ENCODE measurements around the gene NCKAP5. TPM values are rescaled to one million over a fixed set of nuclear protein-coding genes. Genes with fewer than 3 reads are reported as not detected.

The NCKAP5 gene
- total and polyA plus RNA-seq, 7 donors = 0.03 to 1.2 (median 0.22) TPM

GRCh38 chr2:132793532-132793931 is 774.7 kb downstream of the NCKAP5 start:
- 88 to 90% (median 90%) methylated on average over 8 of the region's 8 CpGs for WGBS, 3 donors
- Histone ChIP-seq H3K4me1 (no peaks in the 10 kb centered on the region), H3K4me3 (no peak overlapping the region), H3K27ac (no peak overlapping the region), H3K27me3 (ENCODE audit: insufficient read depth in 3 of 3, low read length in 2 of 3) (no peaks in the 10 kb centered on the region), H3K36me3 (ENCODE audit: insufficient read depth in 1 of 2, low read depth in 1 of 2) (no peaks in the 10 kb centered on the region), H3K9me3 (no peaks in the 10 kb centered on the region)
- no peak for TF ChIP-seq CTCF (IDR thresholded peaks at IDR 0.05)
- intact Hi-C loops (cut with DNase I) = no loop called here
- DNase-seq = no peak
- no peak for ATAC-seq

GRCh38 chr2:132790207-132790785 is 778.0 kb downstream of the NCKAP5 start:
- WGBS, 3 donors = 50 to 64% (median 51%) methylated on average over 4 of the region's 4 CpGs
- no peaks in the 10 kb centered on the region for H3K27me3 ChIP-seq (ENCODE audit: insufficient read depth in 3 of 3, low read length in 2 of 3)
- no peak for TF ChIP-seq CTCF (IDR thresholded peaks at IDR 0.05)
- no peak overlapping the region for H3K4me3 ChIP-seq
- H3K27ac ChIP-seq = no peak overlapping the region
- no peak for DNase-seq
- intact Hi-C loops (cut with DNase I) = no loop called here
- no peaks in the 10 kb centered on the region for H3K36me3 ChIP-seq (ENCODE audit: insufficient read depth in 1 of 2, low read depth in 1 of 2)
- ATAC-seq = no peak
- H3K9me3 ChIP-seq = no peaks in the 10 kb centered on the region
- H3K4me1 ChIP-seq = no peaks in the 10 kb centered on the region

GRCh38 chr2:132789066-132789465 is 779.2 kb downstream of the NCKAP5 start:
- TF ChIP-seq CTCF (IDR thresholded peaks at IDR 0.05) = no peak
- intact Hi-C loops (cut with DNase I) = no loop called here
- Histone ChIP-seq H3K27me3 (ENCODE audit: insufficient read depth in 3 of 3, low read length in 2 of 3) (no peaks in the 10 kb centered on the region), H3K4me1 (no peaks in the 10 kb centered on the region), H3K9me3 (no peaks in the 10 kb centered on the region), H3K4me3 (no peak overlapping the region), H3K36me3 (ENCODE audit: insufficient read depth in 1 of 2, low read depth in 1 of 2) (no peaks in the 10 kb centered on the region), H3K27ac (no peak overlapping the region)
- no peak for ATAC-seq
- DNase-seq = no peak
- WGBS, 3 donors = 80 to 88% (median 87%) methylated on average over 2 of the region's 2 CpGs

- Histone ChIP-seq H3K9me3 (no peaks in the 10 kb centered on the region), H3K36me3 (ENCODE audit: insufficient read depth in 1 of 2, low read depth in 1 of 2) (no peaks in the 10 kb centered on the region), H3K27me3 (ENCODE audit: insufficient read depth in 3 of 3, low read length in 2 of 3) (no peaks in the 10 kb centered on the region), H3K27ac (no peak overlapping the region), H3K4me1 (no peaks in the 10 kb centered on the region), H3K4me3 (no peak overlapping the region)
- DNase-seq (no peak), ATAC-seq (no peak)
- intact Hi-C loops (cut with DNase I) = no loop called here
- TF ChIP-seq CTCF (IDR thresholded peaks at IDR 0.05) = no peak
- 54 to 73% (median 57%) methylated on average over 4 of the region's 4 CpGs for WGBS, 3 donors
Observed at GRCh38 chr2:132788310-132788838, 779.9 kb downstream of the NCKAP5 start.

- no peaks in the 10 kb centered on the region for H3K27me3 ChIP-seq (ENCODE audit: insufficient read depth in 3 of 3, low read length in 2 of 3)
- no peaks in the 10 kb centered on the region for H3K36me3 ChIP-seq (ENCODE audit: insufficient read depth in 1 of 2, low read depth in 1 of 2)
- H3K4me1 ChIP-seq = no peaks in the 10 kb centered on the region
- TF ChIP-seq CTCF (IDR thresholded peaks at IDR 0.05) = no peak
- H3K4me3 ChIP-seq = no peak overlapping the region
- no peak for DNase-seq
- H3K9me3 ChIP-seq = no peaks in the 10 kb centered on the region
- ATAC-seq = no peak
- intact Hi-C loops (cut with DNase I) = no loop called here
- WGBS, 3 donors = 85 to 95% (median 91%) methylated on average over 11 of the region's 11 CpGs
- no peak overlapping the region for H3K27ac ChIP-seq
Observed at GRCh38 chr2:132783883-132784282, 784.4 kb downstream of the NCKAP5 start.
